ENCODE data around the gene STUB1. TPM values are rescaled to one million over a fixed set of nuclear protein-coding genes. Genes with fewer than 3 reads are reported as not detected.

Gene STUB1
- total and polyA plus RNA-seq, 8 donors, result 43.5 to 307 (median 156) TPM

- no peak for DNase-seq
- Histone ChIP-seq H3K9me3 (no peaks in the 10 kb centered on the region), H3K27ac (no peak overlapping the region), H3K4me3 (peak overlapping the region in 1 of 4 donors; percentile 45), H3K27me3 (peaks cover 0 to 18% (median 0%) of the 10 kb centered on the region in 3 donors), H3K4me1 (peaks cover 24 to 56% (median 49%) of the 10 kb centered on the region in 4 donors), H3K36me3 (peaks cover 44 to 51% (median 50%) of the 10 kb centered on the region in 4 donors)
- 68 to 80% (median 73%) methylated on average over 22 of the region's 22 CpGs for WGBS, 5 donors
- intact Hi-C loops (cut with DNase I; ENCODE audit: low total_unique reads), result no loop called here
- TF ChIP-seq, protein P1, sequence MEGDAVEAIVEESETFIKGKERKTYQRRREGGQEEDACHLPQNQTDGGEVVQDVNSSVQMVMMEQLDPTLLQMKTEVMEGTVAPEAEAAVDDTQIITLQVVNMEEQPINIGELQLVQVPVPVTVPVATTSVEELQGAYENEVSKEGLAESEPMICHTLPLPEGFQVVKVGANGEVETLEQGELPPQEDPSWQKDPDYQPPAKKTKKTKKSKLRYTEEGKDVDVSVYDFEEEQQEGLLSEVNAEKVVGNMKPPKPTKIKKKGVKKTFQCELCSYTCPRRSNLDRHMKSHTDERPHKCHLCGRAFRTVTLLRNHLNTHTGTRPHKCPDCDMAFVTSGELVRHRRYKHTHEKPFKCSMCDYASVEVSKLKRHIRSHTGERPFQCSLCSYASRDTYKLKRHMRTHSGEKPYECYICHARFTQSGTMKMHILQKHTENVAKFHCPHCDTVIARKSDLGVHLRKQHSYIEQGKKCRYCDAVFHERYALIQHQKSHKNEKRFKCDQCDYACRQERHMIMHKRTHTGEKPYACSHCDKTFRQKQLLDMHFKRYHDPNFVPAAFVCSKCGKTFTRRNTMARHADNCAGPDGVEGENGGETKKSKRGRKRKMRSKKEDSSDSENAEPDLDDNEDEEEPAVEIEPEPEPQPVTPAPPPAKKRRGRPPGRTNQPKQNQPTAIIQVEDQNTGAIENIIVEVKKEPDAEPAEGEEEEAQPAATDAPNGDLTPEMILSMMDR (IDR thresholded peaks at IDR 0.05), result no peak
- TF ChIP-seq POLR2AphosphoS5 (IDR thresholded peaks at IDR 0.05) (no peak), POLR2A (IDR thresholded peaks at IDR 0.05) (no peak), EP300 (IDR thresholded peaks at IDR 0.05) (no peak)
Measured at GRCh38 chr16:674214-674881, 5.9 kb upstream of the STUB1 start.

GRCh38 chr16:674968-675883, 5.0 kb upstream of the STUB1 start, which contains the start of gene RHBDL1:
RHBDL1 (plus strand) TSS chr16:675671; CDS start chr16:675791, 120 bp downstream.
- Histone ChIP-seq H3K4me3 (peak within 1 kb of the TSS; percentile 36 to 45 (median 38)), H3K27ac (peak within 1 kb of the TSS in 2 of 5 donors; percentile 25 to 67), H3K36me3 (peaks cover 37 to 42% (median 41%) of the 10 kb centered on the region in 4 donors), H3K4me1 (peaks cover 22 to 50% (median 47%) of the 10 kb centered on the region in 4 donors), H3K27me3 (peaks cover 0 to 18% (median 0%) of the 10 kb centered on the region in 3 donors), H3K9me3 (no peaks in the 10 kb centered on the region)
- intact Hi-C loops (cut with DNase I; ENCODE audit: low total_unique reads), result no loop called here
- TF ChIP-seq, protein P1 (IDR thresholded peaks at IDR 0.05), result no peak
- TF ChIP-seq POLR2A (IDR thresholded peaks at IDR 0.05) (no peak), POLR2AphosphoS5 (IDR thresholded peaks at IDR 0.05) (no peak), EP300 (IDR thresholded peaks at IDR 0.05) (no peak)
- DNase-seq, result peak in 1 of 2 donors; percentile 76
- WGBS, 5 donors, result 3 to 11% (median 6%) methylated on average over 25 to 73 of the region's 73 CpGs

DNA sequence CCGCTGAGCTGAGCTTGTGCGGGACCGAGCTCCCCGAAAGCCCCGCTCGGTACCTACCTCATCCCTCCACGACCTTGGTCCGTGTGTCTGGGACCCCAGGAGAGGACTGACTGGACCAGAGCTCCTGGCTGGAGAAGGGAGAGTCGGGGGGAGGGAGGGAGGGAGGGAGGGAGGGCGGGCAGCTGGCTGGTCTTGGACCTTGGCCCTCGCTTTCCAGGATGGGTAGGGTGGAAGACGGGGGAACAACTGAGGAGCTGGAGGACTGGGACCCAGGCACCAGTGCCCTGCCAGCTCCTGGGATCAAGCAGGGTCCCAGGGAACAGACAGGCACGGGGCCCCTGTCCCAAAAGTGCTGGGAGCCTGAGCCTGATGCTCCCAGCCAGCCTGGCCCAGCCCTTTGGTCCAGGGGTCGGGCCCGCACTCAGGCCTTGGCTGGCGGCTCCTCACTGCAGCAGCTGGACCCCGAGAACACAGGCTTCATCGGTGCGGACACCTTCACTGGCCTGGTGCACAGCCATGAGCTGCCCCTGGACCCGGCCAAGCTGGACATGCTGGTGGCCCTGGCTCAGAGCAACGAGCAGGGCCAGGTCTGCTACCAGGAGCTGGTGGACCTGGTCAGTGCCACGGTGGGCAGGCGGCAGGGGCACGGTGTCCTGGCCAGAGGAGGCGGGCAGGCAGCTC, 4.2 kb upstream of the STUB1 start:
- intact Hi-C loops (cut with DNase I; ENCODE audit: low total_unique reads), result no loop called here
- H3K36me3 ChIP-seq, result peaks cover 29 to 34% (median 33%) of the 10 kb centered on the region in 4 donors
- peak overlapping the region; percentile 36 to 45 (median 38) for H3K4me3 ChIP-seq
- no peaks in the 10 kb centered on the region for H3K9me3 ChIP-seq
- H3K27me3 ChIP-seq, result peaks cover 0 to 18% (median 0%) of the 10 kb centered on the region in 3 donors
- TF ChIP-seq POLR2A (IDR thresholded peaks at IDR 0.05), result no peak
- TF ChIP-seq, protein P1 (IDR thresholded peaks at IDR 0.05), result no peak
- no peak for TF ChIP-seq POLR2AphosphoS5 (IDR thresholded peaks at IDR 0.05)
- TF ChIP-seq EP300 (IDR thresholded peaks at IDR 0.05), result no peak
- peak overlapping the region in 2 of 5 donors; percentile 25 to 67 for H3K27ac ChIP-seq
- H3K4me1 ChIP-seq, result peaks cover 25 to 55% (median 52%) of the 10 kb centered on the region in 4 donors
- DNase-seq, result peak in 1 of 2 donors; percentile 51
- 34 to 47% (median 41%) methylated on average over 17 to 25 of the region's 25 CpGs for WGBS, 5 donors

DNA sequence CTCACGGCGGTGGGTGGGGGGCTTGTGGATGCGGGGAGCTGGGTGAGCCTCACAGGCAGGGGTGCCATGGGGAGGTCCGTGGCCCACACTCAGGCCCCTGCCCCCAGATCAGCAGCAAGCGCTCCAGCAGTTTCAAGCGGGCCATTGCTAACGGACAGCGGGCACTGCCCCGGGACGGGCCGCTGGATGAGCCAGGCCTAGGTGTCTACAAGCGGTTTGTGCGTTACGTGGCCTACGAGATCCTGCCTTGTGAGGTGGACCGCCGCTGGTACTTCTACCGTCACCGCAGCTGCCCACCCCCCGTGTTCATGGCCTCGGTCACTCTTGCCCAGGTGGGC, 3.7 kb upstream of the STUB1 start:
- no peak overlapping the region for H3K4me3 ChIP-seq
- DNase-seq, result no peak
- H3K27ac ChIP-seq, result no peak overlapping the region
- H3K27me3 ChIP-seq, result peaks cover 0 to 18% (median 0%) of the 10 kb centered on the region in 3 donors
- 80 to 90% (median 87%) methylated on average over 20 to 21 of the region's 21 CpGs for WGBS, 5 donors
- intact Hi-C loops (cut with DNase I; ENCODE audit: low total_unique reads), result no loop called here
- H3K9me3 ChIP-seq, result no peaks in the 10 kb centered on the region
- peaks cover 27 to 33% (median 31%) of the 10 kb centered on the region in 4 donors for H3K36me3 ChIP-seq
- peaks cover 31 to 60% (median 57%) of the 10 kb centered on the region in 4 donors for H3K4me1 ChIP-seq
- TF ChIP-seq, protein P1 (IDR thresholded peaks at IDR 0.05), result no peak
- TF ChIP-seq POLR2AphosphoS5 (IDR thresholded peaks at IDR 0.05) (no peak), EP300 (IDR thresholded peaks at IDR 0.05) (no peak), POLR2A (IDR thresholded peaks at IDR 0.05) (no peak)

Data from stomach (tissue), 9 donors.